DMS153 (cell line): ENCODE results near the gene GDF10.

ENCODE experiments used
- DNase-seq: peaks from one replicate; lab custom pipeline; 2025; lab: John Stamatoyannopoulos, UW

GDF10 gene

GRCh38 chr10:47315421-47315820 is 15.4 kb downstream of the GDF10 start:
- no peak for DNase-seq

GRCh38 chr10:47316131-47316530 is 16.1 kb downstream of the GDF10 start:
- no peak for DNase-seq

- no peak for DNase-seq
These were observed 17.3 kb downstream of the GDF10 start for GRCh38 chr10:47317251-47317650.

GRCh38 chr10:47318706-47319105 is 18.7 kb downstream of the GDF10 start:
- DNase-seq = no peak

- no peak for DNase-seq
These were observed 19.8 kb downstream of the GDF10 start for GRCh38 chr10:47319784-47320183.

GRCh38 chr10:47320812-47321211 is 20.8 kb downstream of the GDF10 start:
- no peak for DNase-seq

- DNase-seq = no peak
These were observed 21.7 kb downstream of the GDF10 start for GRCh38 chr10:47321521-47322195.

- DNase-seq = no peak
These were observed 22.5 kb downstream of the GDF10 start, which contains the start of gene GDF2 for GRCh38 chr10:47322300-47323061. TSS of gene GDF2 (plus strand) at chr10:47322454. CDS start at chr10:47322669, 215 bp downstream.

GRCh38 chr10:47323087-47323486 is 23.1 kb downstream of the GDF10 start:
- no peak for DNase-seq

GRCh38 chr10:47323636-47324296 is 23.8 kb downstream of the GDF10 start:
- no peak for DNase-seq

- no peak for DNase-seq
These were observed 25.6 kb downstream of the GDF10 start for GRCh38 chr10:47325303-47326291.

- DNase-seq = no peak
These were observed 26.4 kb downstream of the GDF10 start for GRCh38 chr10:47326306-47326926.

- no peak for DNase-seq
These were observed 26.9 kb downstream of the GDF10 start for GRCh38 chr10:47326927-47327330.

- DNase-seq = no peak
These were observed 29.9 kb downstream of the GDF10 start for GRCh38 chr10:47329855-47330254.

- DNase-seq = no peak
These were observed 30.4 kb downstream of the GDF10 start for GRCh38 chr10:47330366-47330765.

- no peak for DNase-seq
These were observed 30.8 kb downstream of the GDF10 start for GRCh38 chr10:47330804-47331203.

- DNase-seq = no peak
These were observed 31.5 kb downstream of the GDF10 start for GRCh38 chr10:47331491-47331890.

- no peak for DNase-seq
These were observed 32.0 kb downstream of the GDF10 start for GRCh38 chr10:47331954-47332353.

GRCh38 chr10:47332371-47332770 is 32.4 kb downstream of the GDF10 start:
- no peak for DNase-seq

GRCh38 chr10:47332946-47333345 is 32.9 kb downstream of the GDF10 start:
- no peak for DNase-seq

- no peak for DNase-seq
These were observed 33.5 kb downstream of the GDF10 start for GRCh38 chr10:47333532-47333931.
